ENCODE data around the gene DIP2C.

The DIP2C gene

DNA sequence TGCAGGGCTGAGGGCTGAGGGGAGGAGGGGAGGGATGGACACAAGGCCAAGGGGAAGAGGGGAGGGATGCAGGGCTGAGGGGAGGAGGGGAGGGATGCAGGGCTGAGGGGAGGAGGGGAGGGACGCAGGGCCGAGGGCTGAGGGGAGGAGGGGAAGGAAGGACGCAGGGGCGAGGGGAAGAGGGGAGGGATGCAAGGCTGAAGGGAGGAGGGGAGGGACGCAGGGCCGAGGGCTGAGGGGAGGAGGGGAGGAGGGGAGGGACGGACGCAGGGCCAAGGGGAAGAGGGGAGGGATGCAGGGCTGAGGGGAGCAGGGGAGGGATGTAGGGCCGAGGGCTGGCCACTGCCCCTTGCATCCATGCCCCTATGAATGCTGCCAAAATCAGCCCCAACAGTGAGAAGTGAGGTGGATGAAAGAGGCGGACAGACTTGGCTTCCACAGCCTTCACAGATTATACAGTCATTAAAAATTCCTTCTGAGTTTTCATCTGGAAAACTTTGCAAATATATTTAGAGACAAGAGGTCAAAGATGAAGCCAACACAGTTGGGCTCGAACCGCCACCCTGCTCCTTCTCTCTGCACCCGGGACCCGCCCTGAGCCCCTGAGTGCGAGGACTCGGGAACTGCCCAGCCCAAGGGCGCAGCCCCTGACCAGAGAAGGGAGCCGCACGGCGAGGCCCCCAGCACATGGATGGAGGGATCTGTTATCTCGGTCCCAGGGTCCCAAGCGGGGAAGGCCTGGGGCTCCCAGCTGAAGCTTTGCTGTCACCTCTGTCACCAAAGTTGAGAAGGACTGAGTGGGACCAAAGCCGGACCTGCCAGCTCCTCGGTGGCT is 65.8 kb downstream of the DIP2C start:
- no peak for DNase-seq

DNA sequence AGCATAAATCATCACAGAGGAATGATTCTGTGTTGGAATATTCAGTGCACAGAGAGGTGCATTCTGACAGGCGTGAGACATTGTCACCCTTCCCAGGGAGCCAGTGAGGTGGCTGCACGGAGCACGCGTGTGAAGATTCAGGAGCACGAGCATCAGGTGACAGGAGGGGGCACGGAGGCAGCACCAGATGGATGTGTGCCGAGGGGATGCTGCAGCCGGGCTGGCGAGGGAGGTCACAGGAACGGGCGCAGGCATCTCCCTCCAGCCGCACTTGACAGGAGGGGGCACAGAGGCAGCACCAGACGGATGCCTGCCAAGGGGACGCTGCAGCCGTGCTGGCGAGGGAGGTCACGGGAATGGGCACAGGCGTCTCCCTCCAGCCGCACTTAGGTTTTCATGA is 66.5 kb downstream of the DIP2C start:
- no peak for DNase-seq

DNA sequence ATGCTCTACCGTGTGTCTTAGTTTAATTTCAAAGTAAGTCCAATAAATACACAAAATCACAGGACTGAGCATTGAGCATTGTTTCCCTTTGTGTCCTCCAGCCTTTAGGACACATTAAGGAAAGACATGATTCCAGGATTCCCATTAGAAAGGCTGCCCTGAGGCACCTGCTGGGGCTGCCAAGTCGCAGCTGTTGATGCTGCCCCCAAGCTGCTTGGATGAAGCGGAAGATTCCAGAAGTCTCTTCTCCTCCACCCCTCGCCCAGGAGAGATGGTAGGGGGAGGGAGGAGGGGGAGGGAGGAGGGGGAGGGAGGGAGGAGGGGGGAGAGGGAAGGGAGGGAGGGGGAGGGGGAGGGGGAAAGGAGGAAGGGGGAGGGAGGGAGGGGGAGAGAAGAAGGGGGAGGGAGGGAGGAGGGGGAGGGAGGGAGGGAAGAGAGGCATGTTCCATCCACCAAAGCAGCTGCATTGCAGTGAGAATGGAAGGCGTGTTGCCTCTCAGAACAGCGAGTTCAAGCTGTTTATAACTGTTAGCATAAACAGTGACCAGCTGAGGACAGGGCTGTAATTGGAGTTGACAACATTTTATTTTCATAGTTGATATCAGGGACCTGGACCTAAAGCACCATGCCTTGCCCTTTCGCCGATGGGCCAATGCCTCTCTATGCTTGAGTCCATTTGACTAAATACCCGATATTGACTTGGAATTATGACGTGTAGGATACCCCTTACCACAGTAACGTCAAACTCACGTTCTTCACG is 67.3 kb downstream of the DIP2C start:
- no peak for DNase-seq

DNA sequence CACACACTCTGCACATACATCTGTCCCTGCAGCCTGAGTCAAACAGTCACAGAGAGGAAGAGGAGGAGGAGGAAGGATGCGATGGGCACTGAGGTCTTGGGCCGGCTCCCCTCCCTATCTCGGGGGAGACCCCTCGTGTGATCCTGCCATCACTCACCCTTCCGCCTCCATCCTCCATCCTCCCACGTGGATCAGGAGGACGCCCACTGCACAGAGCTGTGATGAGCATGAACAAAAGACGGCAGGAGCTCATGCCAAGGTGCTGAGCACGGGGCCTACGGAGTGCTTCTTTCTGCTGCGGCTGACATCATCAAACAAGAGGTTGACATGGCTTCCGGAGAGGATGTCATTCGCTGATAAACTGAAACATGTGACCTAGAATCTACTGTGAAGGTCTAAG is 68.0 kb downstream of the DIP2C start:
- no peak for DNase-seq

DNA sequence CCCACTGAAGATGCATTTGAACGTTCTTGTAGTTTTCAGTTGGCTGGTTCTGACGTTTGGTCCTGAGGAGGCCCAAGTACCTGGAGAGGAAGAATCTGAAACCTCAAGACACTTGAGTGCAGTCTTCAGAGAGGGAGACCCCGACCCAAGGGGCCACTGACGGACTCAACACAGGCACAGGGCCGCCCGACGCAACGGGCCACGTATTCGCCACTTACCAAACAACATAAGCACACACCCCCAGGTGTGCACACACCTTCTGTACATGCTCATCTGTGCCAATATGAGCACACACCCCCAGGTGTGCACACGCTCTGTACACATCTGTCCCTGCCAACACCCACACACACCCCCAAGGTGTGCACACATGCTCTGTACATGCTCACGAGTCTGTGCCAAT is 68.5 kb downstream of the DIP2C start:
- DNase-seq, result no peak

DNA sequence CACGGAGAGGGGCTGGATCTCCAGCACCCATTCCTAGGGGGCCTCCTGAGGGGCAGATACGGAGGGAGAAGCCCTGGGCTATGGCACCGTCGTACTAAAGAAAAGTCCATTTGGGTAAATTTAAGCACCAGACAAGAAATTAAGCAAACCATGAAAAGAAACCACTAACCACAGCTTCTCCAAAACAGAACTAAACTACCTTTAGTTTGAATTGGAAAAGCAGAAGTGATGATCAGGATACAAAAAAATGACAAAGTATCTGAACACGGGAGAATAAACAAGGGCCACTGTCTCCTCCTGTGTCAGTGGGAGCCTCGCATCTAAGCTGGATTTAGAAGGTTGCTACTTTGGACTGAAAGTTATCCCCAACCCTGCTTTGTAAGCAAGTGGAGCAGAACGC is 69.1 kb downstream of the DIP2C start:
- DNase-seq, result no peak

DNA sequence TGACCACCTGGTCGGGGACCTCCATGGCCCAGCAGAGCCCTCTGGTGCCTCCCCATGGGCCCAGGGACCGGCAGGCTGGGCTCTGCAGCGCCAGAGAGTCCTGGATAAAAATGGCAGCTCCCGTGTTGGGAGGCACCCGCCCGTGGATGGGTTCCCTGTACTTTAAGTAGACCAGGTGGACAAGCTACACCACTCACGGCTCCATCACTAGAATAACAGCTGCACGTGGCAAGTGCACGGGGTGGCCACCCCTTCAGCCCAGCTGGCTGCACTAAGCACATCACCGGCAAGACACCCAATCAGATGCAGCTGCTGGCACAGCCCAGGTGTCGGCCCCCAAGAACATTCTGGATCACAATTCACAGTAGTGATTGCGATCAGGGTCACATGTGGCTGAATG is 69.8 kb downstream of the DIP2C start:
- DNase-seq, result no peak

DNA sequence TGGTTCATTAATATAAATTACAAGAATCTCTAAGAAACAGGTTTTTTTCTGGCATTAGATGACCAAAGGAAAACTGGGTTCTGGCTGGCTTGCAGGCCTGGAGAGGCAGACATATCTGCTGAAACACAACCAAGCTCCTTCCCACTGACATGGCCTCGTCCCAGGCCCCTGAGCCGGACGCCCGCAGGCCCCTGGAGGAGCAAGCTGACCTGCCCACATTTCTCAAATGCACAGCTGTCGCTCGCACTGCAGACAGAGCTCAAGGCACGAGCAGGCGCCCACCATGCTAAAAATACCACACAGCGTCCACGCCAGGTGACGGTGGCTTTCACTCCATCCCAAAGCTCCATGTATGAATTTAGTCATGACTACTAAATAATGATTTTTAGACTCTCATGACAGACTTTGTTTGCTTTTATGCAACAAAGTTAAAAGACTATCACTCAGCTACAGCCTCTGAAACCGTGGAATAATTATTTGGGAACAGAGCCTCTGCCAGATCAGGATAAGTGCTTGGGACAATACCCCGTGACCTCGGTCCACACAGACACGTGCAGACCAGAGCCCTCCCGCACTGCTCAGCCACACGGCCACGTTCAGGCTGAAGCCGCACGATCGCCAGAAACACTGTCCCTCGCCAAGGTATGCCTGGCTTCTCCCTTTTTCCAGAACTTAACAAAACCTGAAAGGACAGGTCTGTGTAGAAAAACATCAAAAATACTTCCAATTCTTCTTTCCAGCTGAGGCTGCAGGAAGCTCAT is 71.1 kb downstream of the DIP2C start:
- no peak for DNase-seq

DNA sequence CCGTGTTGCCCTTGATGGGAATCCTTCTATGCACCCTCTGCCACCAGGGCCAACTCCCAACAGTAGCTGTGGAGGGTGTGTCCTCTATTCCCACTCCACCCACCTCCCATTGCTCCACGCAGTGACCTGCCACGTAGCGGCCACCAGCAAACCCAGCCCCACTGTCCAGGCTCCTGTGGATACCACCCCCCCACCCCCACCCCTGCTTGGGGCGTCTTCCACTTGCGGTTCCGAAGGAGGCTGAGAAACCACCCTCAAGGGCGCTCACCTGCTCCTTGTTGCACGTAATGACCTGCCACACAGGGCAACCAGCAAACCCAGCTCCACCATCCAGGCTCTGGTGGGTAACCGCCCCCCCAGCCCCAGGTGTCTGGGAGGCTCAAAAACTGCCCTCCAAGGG is 72.0 kb downstream of the DIP2C start:
- no peak for DNase-seq

DNA sequence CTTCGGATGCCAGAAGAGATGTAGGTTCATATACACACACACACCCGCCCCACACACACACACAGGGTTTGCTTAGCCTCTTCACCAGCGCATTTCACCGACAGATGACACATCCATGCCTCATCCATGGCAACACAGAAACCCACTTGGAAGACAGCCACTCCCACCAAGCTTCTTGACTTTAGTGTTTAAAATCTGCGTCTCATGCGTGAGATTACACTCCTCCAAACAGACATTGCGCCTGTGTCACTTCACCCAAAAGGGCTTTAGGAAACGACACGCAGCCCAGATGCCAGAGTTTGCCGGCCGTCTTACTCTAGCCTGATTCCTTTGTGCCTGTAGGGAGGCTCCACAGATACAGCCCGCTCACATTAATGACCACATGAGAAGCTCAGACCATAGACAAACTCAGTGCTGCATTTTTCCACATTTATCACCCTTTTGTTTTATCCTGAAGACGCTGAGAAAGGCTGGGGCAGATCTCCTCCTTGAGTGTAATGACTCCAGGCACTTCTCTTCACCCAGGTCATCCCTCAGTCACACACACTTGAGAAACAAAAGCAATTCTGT is 73.8 kb downstream of the DIP2C start:
- DNase-seq, result no peak

DNA sequence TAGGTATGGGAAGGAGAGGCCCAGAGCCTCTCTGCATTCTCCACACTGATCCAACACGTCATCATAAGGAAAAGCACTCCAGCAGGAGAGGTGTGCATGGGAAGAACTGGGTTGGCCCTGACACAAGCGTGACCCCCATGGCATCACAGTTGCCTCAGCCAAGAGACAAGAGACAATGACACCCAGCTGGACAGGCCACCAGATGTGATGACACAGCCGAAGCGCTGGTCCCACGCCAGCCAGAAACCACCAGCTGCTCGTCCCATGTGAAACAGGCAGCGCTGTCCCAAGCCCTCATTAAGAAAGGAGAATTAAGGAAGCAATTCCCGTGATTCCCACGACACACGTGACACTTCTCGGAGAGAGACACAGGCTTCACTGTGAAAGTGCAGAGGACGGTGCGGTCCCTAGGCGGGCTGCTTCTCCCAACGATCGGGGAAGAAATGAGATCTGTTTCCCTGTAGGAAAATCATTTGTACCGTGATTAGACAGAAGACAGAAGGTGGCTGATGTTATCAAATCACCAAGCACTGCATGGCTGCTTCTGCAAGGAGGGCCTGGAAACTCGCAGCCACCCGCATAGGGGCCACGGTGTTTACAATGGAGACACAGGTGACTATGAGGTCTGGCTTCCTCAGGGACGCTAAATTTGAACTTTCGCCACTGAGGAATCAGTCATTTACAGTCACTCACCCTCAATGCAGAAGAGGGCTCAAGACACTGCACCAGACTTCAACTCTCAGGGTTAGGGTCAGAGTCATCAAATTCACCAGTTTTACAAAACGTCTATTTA is 74.5 kb downstream of the DIP2C start:
- no peak for DNase-seq

DNA sequence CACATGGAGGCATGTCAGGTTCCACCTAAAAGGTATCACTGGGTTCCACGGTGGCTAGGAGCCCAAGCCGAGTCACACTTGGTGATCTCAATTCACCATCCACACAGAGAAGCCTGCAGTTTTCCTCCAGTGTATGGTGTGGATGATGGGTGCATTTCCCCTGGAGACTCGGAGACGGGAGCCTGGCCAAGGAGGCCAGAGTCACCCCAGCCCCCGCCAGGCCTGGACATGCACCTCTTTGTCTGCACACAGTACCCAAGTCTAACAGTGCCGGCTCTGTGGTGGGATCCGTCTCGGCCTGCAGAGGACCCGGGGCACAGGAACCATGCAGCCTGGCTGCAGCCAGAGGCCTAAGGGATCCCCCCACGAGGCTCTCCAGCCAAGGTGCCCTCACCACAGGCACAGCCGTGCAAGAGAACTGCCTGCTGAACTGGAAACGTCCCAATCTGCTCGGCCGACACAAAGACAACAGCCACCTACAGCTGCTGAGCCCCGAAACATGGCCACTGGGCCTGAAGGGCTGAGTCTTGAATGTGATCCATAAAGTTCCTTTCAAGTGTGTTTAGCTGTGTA is 75.2 kb downstream of the DIP2C start:
- DNase-seq, result no peak

DNA sequence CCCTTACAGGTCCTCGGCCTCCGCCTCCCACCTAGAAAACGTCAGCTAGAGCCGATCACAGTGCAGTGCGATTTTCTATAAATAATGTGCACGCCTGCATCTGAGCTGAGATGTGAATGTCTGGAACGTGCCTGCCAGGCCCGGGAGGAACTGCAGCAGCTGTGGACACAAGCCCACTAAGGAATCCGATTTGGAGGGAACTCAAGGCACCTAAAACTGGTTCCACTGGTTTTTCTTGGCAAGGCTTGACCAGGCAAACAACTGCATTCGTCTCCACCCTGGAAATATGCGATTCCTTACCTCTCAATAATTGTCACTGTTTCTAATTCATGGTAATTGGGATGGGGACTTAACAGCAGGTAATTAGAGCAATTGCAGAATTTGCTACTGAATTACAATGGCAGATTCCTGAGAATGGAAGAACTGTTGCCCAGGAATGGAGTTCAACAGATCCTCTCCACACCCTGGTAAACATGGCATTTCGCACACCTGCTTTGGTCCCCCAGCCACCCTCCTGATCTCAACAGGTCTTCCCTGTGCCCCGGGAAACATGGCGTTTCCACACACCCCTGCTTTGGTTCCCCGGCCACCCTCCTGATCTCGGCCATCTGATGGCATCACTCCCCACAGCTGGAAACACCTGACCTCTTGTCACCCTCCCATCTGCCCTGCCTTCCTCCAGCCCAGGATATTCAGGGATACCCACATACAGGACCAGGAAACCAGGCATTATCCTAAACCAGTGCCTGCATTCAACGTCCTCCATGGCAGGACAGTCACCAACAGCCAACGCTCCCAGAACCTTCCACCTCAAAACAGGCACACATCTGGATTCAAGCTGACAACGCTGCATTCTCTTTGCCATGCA is 76.0 kb downstream of the DIP2C start:
- no peak for DNase-seq

DNA sequence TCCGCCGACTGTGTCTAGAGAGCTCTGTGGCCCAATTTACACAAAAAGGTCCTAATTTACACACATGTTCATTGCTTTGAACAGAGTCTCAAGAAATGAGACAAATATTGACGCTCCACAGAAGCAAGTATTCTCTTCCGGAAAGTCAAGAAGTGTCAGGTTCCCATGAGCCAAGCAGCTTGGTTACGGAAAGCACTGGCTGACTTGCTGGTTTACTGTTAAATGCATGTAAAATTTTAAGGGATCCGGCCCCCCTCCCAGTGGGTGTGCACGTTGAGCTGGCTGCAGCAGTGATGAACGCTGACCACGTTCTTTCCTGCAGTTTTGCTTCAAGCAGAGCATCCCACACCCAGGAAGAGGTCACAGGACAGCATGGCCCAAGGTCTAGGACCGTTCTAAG is 76.8 kb downstream of the DIP2C start:
- DNase-seq, result no peak

DNA sequence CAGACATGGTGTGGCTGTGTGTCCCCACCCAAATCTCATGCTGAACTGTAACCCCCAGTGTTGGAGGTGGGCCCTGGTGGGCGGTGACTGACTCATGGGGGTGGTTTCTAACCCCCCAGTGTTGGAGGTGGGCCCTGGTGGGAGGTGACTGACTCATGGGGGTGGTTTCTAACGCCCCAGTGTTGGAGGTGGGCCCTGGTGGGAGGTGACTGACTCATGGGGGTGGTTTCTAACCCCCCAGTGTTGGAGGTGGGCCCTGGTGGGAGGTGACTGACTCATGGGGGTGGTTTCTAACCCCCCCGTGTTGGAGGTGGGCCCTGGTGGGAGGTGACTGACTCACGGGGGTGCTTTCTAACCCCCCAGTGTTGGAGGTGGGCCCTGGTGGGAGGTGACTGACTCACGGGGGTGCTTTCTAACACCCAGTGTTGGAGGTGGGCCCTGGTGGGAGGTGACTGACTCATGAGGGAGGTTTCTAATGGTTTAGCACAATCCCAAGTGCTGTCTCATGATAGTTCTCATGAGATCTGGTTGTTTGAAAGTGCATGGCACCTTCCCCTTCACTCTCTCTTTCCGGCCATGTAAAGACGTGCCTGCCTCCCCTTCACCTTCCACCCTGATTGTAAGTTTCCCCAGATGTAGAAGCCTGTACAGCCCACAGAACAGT is 78.7 kb downstream of the DIP2C start:
- peak; percentile 57 for DNase-seq

DNA sequence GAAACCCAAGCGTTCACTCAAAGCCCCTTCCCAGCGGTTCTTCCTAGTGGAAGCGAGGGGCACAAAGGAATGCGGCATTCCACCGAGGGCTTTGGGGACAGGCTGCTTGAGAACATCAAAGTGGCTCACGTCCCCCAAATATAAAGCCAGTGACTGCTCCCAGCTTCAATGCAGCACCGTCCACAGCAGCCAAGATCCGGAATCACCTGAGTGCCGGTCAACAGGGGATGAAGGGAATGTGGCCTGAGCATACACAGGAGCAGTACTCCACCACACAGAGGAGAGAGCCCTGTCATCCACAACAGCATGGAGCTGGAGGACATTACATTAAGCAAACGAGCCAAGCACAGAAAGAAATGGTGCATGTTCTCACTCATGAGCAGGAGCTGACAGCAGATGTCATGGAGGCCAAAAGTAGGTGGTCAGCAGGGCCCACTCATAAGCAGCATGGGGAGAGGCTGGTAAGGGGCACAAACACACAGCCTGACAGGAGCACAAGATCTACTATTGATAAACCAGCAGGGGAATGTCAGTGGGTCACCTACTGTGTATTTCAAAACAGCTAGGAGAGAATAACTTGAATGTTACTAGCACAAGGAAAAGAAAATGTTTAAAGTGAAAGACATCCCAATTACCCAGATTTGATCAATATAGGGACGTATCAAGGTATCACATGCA is 79.5 kb downstream of the DIP2C start:
- no peak for DNase-seq

DNA sequence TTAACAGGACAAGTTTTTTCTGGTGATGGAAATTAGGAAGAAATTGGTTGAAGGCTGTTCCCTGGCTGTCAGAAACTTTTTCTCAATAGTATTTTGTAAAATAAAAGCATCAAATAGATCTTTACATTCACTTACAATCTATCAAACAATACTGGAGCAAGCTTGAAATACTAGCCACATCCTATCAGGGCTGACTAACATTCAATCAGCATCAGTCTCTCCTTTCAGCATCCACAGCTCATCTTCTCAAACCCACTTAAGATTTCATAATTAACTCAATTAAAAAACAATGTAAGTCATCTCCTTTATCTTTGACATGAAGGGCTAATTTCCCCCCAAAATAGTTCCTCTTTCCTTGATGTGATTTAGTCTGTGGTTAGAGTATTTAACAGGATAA is 80.2 kb downstream of the DIP2C start:
- DNase-seq, result no peak

DNA sequence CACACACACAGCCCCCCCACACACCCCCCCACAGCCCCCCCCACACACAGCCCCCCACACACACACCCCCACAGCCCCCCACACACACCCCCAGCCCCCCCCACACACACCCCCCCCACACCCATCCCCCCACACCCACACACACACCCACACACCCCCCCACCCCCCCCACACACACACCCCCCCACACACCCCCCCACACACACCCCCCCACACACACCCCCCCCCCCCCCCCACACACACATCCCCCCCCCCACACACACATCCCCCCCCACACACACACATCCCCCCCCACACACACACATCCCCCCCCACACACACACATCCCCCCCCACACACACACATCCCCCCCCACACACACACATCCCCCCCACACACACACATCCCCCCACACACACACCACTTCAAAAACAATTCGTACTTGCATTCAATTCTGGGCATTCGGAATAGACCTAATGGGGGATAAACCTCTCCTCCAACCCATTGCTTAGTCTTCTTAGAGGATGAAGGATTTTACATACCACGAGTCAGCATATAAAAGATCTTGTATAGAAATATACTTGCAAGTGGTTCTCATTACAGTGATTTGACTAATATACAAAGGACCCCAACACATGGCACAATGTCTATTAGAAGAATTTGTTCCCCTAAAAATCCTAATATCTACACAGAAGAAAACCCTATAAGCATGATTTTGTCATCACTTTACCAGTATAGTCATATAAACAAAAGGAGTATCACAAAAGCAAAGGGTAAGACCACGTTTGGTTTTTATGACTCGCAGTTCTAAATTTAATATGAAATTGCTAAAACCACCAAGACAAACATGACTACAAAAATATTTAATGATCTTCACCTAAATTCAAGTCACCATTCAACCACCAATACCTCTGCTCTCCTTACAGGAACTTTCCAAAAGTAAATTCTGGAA is 80.9 kb downstream of the DIP2C start:
- DNase-seq, result no peak
